OCI-LY7 (cell line): ENCODE measurements around the gene TRIM38. TPM values are rescaled to one million over a fixed set of nuclear protein-coding genes. Genes with fewer than 3 reads are reported as not detected.

Experiments used
- BruUV-seq: library from RNA; stranded (reverse); fragments of 400-500 nt; replicated peaks from 2 replicates; lab custom pipeline; 2021; lab: Mats Ljungman, UMichigan
- CTCF ChIA-PET: fragments of 300-600 bp; sonication (Branson Sonifier 250); formaldehyde crosslinking; loops from one replicate; lab custom pipeline; 2022; ENCODE audit warnings: antibody characterized with exemption; ENCODE audit not compliant: unreplicated experiment; lab: Charles Lee
- POLR2A ChIA-PET: fragments of 300-600 bp; sonication (Branson Sonifier 250); formaldehyde crosslinking; loops from one replicate; lab custom pipeline; 2022; ENCODE audit warnings: antibody characterized with exemption; lab: Charles Lee
- DNase-seq: peaks from one replicate; pipeline ENCODE4 v3.0.0-alpha.2; 2015; ENCODE audit warnings: low spot score
- H2AFZ ChIP-seq: fragments of 200-600 bp; sonication (generic), shearing (Covaris generic); 2 replicates; pipeline ENCODE4 v1.6.1; 2014; ENCODE audit warnings: mild to moderate bottlenecking, antibody characterized with exemption, low read length, moderate library complexity
- H3K27ac ChIP-seq: fragments of 200-600 bp; sonication (generic); 2 replicates; pipeline ENCODE4 v1.5.1; 2014; ENCODE audit warnings: mixed run types, low read depth, mild to moderate bottlenecking, moderate library complexity, low read length, inconsistent platforms; ENCODE audit not compliant: poor library complexity, severe bottlenecking
- H3K36me3 ChIP-seq: fragments of 200-600 bp; sonication (generic); 2 replicates; pipeline ENCODE4 v1.6.1; 2014; ENCODE audit warnings: mild to moderate bottlenecking, antibody characterized with exemption, low read length, moderate library complexity, mixed read lengths; ENCODE audit not compliant: insufficient read depth
- H3K4me1 ChIP-seq: fragments of 200-600 bp; sonication (generic); 2 replicates; pipeline ENCODE4 v1.5.1; 2014; ENCODE audit warnings: mild to moderate bottlenecking, low read length; ENCODE audit not compliant: insufficient read depth, poor library complexity, severe bottlenecking
- H3K4me2 ChIP-seq: fragments of 200-600 bp; sonication (generic); 2 replicates; pipeline ENCODE4 v1.6.1; 2014; ENCODE audit warnings: mild to moderate bottlenecking, low read length
- H3K4me3 ChIP-seq: fragments of 200-600 bp; sonication (generic); 2 replicates; pipeline ENCODE4 v1.5.1; 2014; ENCODE audit warnings: mild to moderate bottlenecking, low read depth, low read length; ENCODE audit not compliant: poor library complexity, severe bottlenecking
- H3K79me2 ChIP-seq: fragments of 200-600 bp; sonication (generic); 2 replicates; pipeline ENCODE4 v1.6.1; 2016; ENCODE audit warnings: low read depth, mild to moderate bottlenecking, low read length, moderate library complexity, mixed read lengths; ENCODE audit not compliant: insufficient read depth
- H3K9me2 ChIP-seq: fragments of 200-600 bp; sonication (generic); 2 replicates; pipeline ENCODE4 v1.6.1; 2016; ENCODE audit warnings: mild to moderate bottlenecking, low read length, mixed read lengths; ENCODE audit not compliant: insufficient read depth
- H3K9me3 ChIP-seq: fragments of 200-600 bp; sonication (generic); 2 replicates; pipeline ENCODE4 v1.6.1; 2014; ENCODE audit warnings: mild to moderate bottlenecking, mixed run types, low read length, mixed read lengths
- H4K20me1 ChIP-seq: fragments of 200-600 bp; sonication (generic); 2 replicates; pipeline ENCODE4 v1.6.1; 2014; ENCODE audit warnings: mild to moderate bottlenecking, antibody characterized with exemption, low read length, moderate library complexity, mixed read lengths; ENCODE audit not compliant: insufficient read depth
- EZH2phosphoT487 ChIP-seq: fragments of 200-600 bp; sonication (generic); IDR thresholded peaks from 2 replicates; pipeline ENCODE4 v1.6.1; 2018; ENCODE audit warnings: low read depth, borderline replicate concordance, mild to moderate bottlenecking, mixed run types, antibody characterized with exemption, low read length, moderate library complexity, mixed read lengths
- intact Hi-C: fragments of 100-400 bp; cut with micrococcal nuclease; formaldehyde crosslinking; loops from one replicate; pipeline ENCODE4 v1.10.0; 2022; ENCODE audit not compliant: unreplicated experiment
- total RNA-seq, 2 experiments: library from RNA; depleted of rRNA in 1 of 2; stranded (reverse); fragments of >200 nt in 1 of 2; shearing (Covaris generic) in 1 of 2; gene quantifications; 2 replicates each; pipeline ENCODE4 v1.2.3, GENCODE V29; 2014 to 2022
- TF ChIP-seq, protein P1 (sequence below): fragments of 200-600 bp; sonication (generic); conservative IDR thresholded peaks from 2 replicates; pipeline ENCODE4 v1.5.1; 2014; ENCODE audit warnings: mild to moderate bottlenecking, antibody characterized with exemption, low read length, moderate library complexity, mixed read lengths

The TRIM38 gene
- total RNA-seq, 2 experiments from 2014 or later: 12.8 to 14.8 TPM

DNA sequence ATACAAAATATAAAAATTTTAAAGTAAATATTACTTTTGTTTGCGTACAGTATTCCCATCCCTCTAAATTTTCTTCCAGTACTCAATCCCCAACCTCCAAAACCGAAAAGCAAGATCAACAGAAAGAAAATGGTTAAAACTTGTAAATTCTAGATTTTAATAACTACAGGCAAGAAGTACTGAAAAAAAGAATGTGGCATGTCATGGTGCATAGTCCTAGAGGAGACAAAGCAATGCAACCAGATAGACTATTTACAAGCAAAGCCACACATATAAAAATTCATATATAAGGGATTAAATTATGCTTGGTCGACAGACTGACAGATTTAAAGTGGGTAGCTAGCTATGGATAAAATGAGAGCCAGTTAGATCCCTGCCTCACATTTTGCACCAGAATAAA is 68.1 kb downstream of the TRIM38 start:
- H4K20me1 ChIP-seq: no peaks in the 10 kb centered on the region
- H3K36me3 ChIP-seq: peaks cover 3% of the 10 kb centered on the region; the same call in 1 of the 2 replicates
- no TSS peak for BruUV-seq
- H3K9me3 ChIP-seq: no peaks in the 10 kb centered on the region
- intact Hi-C loops: loop anchor here (5.0 kb wide), 2 partner anchors 1117 to 1862 kb away; a partner anchor contains a TSS
- peak overlapping the region; percentile 99 for H3K27ac ChIP-seq
- no peaks in the 10 kb centered on the region for H3K79me2 ChIP-seq
- H3K4me1 ChIP-seq: peaks cover 68% of the 10 kb centered on the region
- peak; percentile 80 for DNase-seq
- peak overlapping the region; percentile 78 for H3K4me3 ChIP-seq
- peak overlapping the region; percentile 96 for H3K4me2 ChIP-seq
- TF ChIP-seq, protein P1, sequence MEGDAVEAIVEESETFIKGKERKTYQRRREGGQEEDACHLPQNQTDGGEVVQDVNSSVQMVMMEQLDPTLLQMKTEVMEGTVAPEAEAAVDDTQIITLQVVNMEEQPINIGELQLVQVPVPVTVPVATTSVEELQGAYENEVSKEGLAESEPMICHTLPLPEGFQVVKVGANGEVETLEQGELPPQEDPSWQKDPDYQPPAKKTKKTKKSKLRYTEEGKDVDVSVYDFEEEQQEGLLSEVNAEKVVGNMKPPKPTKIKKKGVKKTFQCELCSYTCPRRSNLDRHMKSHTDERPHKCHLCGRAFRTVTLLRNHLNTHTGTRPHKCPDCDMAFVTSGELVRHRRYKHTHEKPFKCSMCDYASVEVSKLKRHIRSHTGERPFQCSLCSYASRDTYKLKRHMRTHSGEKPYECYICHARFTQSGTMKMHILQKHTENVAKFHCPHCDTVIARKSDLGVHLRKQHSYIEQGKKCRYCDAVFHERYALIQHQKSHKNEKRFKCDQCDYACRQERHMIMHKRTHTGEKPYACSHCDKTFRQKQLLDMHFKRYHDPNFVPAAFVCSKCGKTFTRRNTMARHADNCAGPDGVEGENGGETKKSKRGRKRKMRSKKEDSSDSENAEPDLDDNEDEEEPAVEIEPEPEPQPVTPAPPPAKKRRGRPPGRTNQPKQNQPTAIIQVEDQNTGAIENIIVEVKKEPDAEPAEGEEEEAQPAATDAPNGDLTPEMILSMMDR: no peak
- no peak for TF ChIP-seq EZH2phosphoT487
- H2AFZ ChIP-seq: no peak overlapping the region
- H3K9me2 ChIP-seq: no peaks in the 10 kb centered on the region
- ChIA-PET CTCF (interaction anchor here (0.5 to 2.0 kb wide), 2 partner anchors 13 to 1109 kb away, joined by 3 to 6 read pairs; a partner anchor contains a TSS), POLR2A (interaction anchor here (0.6 to 17.2 kb wide), 36 partner anchors 9 to 1864 kb away, joined by 3 to 793 read pairs (median 10); a partner anchor contains a TSS)

DNA sequence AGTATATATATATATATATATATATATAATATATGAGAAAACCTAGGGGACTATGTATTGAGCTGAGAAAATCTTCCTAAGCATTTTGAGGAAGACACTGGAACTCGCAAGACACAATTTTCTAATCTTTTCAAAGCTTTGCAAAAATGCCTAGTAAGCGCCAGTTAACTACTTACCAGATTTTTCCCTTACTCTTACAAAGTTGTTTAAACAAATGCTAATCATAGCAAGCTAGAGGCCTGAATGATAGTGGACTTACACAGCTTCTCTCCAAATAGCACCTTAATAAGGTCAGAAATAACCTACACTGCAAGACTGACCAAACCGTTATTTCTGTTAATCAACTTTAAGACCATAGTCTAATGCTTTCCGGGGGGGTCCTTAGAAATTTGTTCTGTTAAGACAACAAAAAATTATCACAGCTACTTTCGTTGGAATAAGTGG is 68.6 kb downstream of the TRIM38 start:
- H3K9me2 ChIP-seq: no peaks in the 10 kb centered on the region
- POLR2A ChIA-PET: interaction anchor here (0.6 to 17.2 kb wide), 39 partner anchors 10 to 1863 kb away, joined by 3 to 793 read pairs (median 10); a partner anchor contains a TSS
- DNase-seq: peak; percentile 85
- H3K4me3 ChIP-seq: peak overlapping the region; percentile 78
- peaks cover 3% of the 10 kb centered on the region; the same call in 1 of the 2 replicates for H3K36me3 ChIP-seq
- no peaks in the 10 kb centered on the region for H3K79me2 ChIP-seq
- no peak overlapping the region for H2AFZ ChIP-seq
- no peaks in the 10 kb centered on the region for H4K20me1 ChIP-seq
- no peak for TF ChIP-seq EZH2phosphoT487
- TF ChIP-seq, protein P1: no peak
- H3K9me3 ChIP-seq: no peaks in the 10 kb centered on the region
- H3K4me1 ChIP-seq: peaks cover 68% of the 10 kb centered on the region
- H3K27ac ChIP-seq: peak overlapping the region; percentile 99
- intact Hi-C loops: loop anchor here (5.0 kb wide), 2 partner anchors 1116 to 1861 kb away; a partner anchor contains a TSS
- H3K4me2 ChIP-seq: peak overlapping the region; percentile 96
- BruUV-seq: no TSS peak
- CTCF ChIA-PET: interaction anchor here (2.0 kb wide), 1 partner anchor 12 kb away, joined by 6 read pairs; a partner anchor contains a TSS
